Esophagus muscularis mucosa (tissue), 4 donors: ENCODE results near the gene MRFAP1L1. TPM values are rescaled to one million over a fixed set of nuclear protein-coding genes. Genes with fewer than 3 reads are reported as not detected.

ENCODE experiments used
- DNase-seq: peaks from one replicate; pipeline ENCODE4 v3.0.0-alpha.2; 2017; ENCODE audit errors: extremely low spot score
- H3K27ac ChIP-seq, 4 donors: fragments of 200-600 bp; sonication (generic); replicated peaks in 1 of 4; 1 replicate in 3 of 4; 2 replicates in 1 of 4; pipeline ENCODE4 v1.5.1; 2016 to 2019; ENCODE audit warnings: mild to moderate bottlenecking in 1 of 4
- H3K27me3 ChIP-seq, 4 donors: fragments of 200-600 bp; sonication (generic); one replicate each; pipeline versions ENCODE4 v1.5.1 to v1.6.0; 2016 to 2019
- H3K36me3 ChIP-seq, 4 donors: fragments of 200-600 bp; sonication (generic); one replicate each; pipeline ENCODE4 v1.5.1; 2016 to 2019
- H3K4me1 ChIP-seq, 4 donors: fragments of 200-600 bp; sonication (generic); one replicate each; pipeline ENCODE4 v1.5.1; 2016 to 2019
- H3K4me3 ChIP-seq, 4 donors: fragments of 200-600 bp; sonication (generic); 1 replicate in 2 of 4; 2 replicates in 2 of 4; pipeline ENCODE4 v1.5.1; 2016 to 2019; ENCODE audit warnings: mild to moderate bottlenecking in 4 of 4, moderate library complexity in 1 of 4
- H3K9me3 ChIP-seq, 4 donors: fragments of 200-600 bp; sonication (generic); 1 replicate in 3 of 4; 2 replicates in 1 of 4; pipeline ENCODE4 v1.5.1; 2016 to 2019
- CTCF ChIP-seq, 3 experiments: fragments of 200-600 bp in 2 of 3; fragments of 450-650 bp in 1 of 3; sonication (generic) in 2 of 3; IDR thresholded peaks; one replicate each; pipeline ENCODE4 v1.5.1; 2017 to 2019; ENCODE audit warnings: antibody characterized with exemption in 3 of 3, mild to moderate bottlenecking in 2 of 3, moderate library complexity in 1 of 3
- EP300 ChIP-seq: sonication (generic); formaldehyde crosslinking; IDR thresholded peaks from one replicate; pipeline ENCODE4 v1.6.1; 2017; ENCODE audit warnings: antibody characterized with exemption
- POLR2A ChIP-seq: fragments of 450-650 bp; IDR thresholded peaks from one replicate; pipeline ENCODE4 v1.6.1; 2017; ENCODE audit warnings: antibody characterized with exemption, moderate library complexity, mild to moderate bottlenecking, low read depth
- POLR2AphosphoS5 ChIP-seq, 2 donors: sonication (generic); formaldehyde crosslinking; IDR thresholded peaks; one replicate each; pipeline ENCODE4 v1.6.1; 2017; ENCODE audit warnings: antibody characterized with exemption in 2 of 2
- WGBS: methylation state at CpG from one replicate; pipeline ENCODE4 v1.1.5; 2018; 5-methylcytosine and 5-hydroxymethylcytosine counted together
- intact Hi-C: fragments of 100-400 bp; cut with DNase I; formaldehyde crosslinking; loops from one replicate; pipeline ENCODE4 v1.15.1; 2023
- total RNA-seq, 4 donors: library from RNA; depleted of rRNA; stranded (reverse); fragments of >200 nt; gene quantifications; one replicate each; pipeline versions ENCODE4 v1.1.0 to v1.2.1, GENCODE V29; 2016

Gene MRFAP1L1
- total RNA-seq, 4 donors from 2014 or later: 55.2 to 60.0 (median 57.0) TPM

- no peak for TF ChIP-seq CTCF (IDR thresholded peaks at IDR 0.05)
- no peak for TF ChIP-seq EP300
- TF ChIP-seq POLR2AphosphoS5 (IDR thresholded peaks at IDR 0.05): no peak
- TF ChIP-seq POLR2A: no peak
- no peak overlapping the region for H3K4me3 ChIP-seq
- no peak for DNase-seq
- H3K27ac ChIP-seq: no peak overlapping the region
- WGBS: 45% methylated on average over 3 of the region's 3 CpGs
- peaks cover 0 to 42% (median 22%) of the 10 kb centered on the region in 4 donors for H3K36me3 ChIP-seq
- no peaks in the 10 kb centered on the region for H3K9me3 ChIP-seq
- no peaks in the 10 kb centered on the region for H3K27me3 ChIP-seq
- intact Hi-C loops: no loop called here
- H3K4me1 ChIP-seq: peaks cover 48 to 58% (median 53%) of the 10 kb centered on the region in 4 donors
These were observed 5.9 kb downstream of the MRFAP1L1 start for GRCh38 chr4:6703786-6704185.

GRCh38 chr4:6702761-6703160 lies 6.9 kb downstream of the MRFAP1L1 start:
- TF ChIP-seq POLR2A (no peak), EP300 (no peak), POLR2AphosphoS5 (IDR thresholded peaks at IDR 0.05) (no peak), CTCF (IDR thresholded peaks at IDR 0.05) (no peak)
- H3K36me3 ChIP-seq: peaks cover 0 to 39% (median 22%) of the 10 kb centered on the region in 4 donors
- H3K27ac ChIP-seq: no peak overlapping the region
- H3K9me3 ChIP-seq: no peaks in the 10 kb centered on the region
- no peaks in the 10 kb centered on the region for H3K27me3 ChIP-seq
- no peak overlapping the region for H3K4me3 ChIP-seq
- WGBS: 0% methylated on average over 1 of the region's 1 CpG
- intact Hi-C loops: no loop called here
- DNase-seq: no peak
- H3K4me1 ChIP-seq: peaks cover 39 to 48% (median 43%) of the 10 kb centered on the region in 4 donors

GRCh38 chr4:6701371-6701770 lies 8.3 kb downstream of the MRFAP1L1 start:
- H3K27me3 ChIP-seq: no peaks in the 10 kb centered on the region
- peaks cover 27 to 34% (median 31%) of the 10 kb centered on the region in 4 donors for H3K4me1 ChIP-seq
- DNase-seq: no peak
- no peak overlapping the region for H3K4me3 ChIP-seq
- intact Hi-C loops: no loop called here
- peaks cover 0 to 30% (median 19%) of the 10 kb centered on the region in 4 donors for H3K36me3 ChIP-seq
- H3K27ac ChIP-seq: no peak overlapping the region
- H3K9me3 ChIP-seq: no peaks in the 10 kb centered on the region
- WGBS: 80% methylated on average over 13 of the region's 13 CpGs
- TF ChIP-seq CTCF (IDR thresholded peaks at IDR 0.05) (peak in 1 of 3 experiments; percentile 18), POLR2A (no peak)

- intact Hi-C loops: no loop called here
- no peaks in the 10 kb centered on the region for H3K27me3 ChIP-seq
- WGBS: 100% methylated on average over 1 of the region's 1 CpG
- H3K9me3 ChIP-seq: no peaks in the 10 kb centered on the region
- H3K4me3 ChIP-seq: no peak overlapping the region
- peaks cover 14 to 23% (median 19%) of the 10 kb centered on the region in 4 donors for H3K4me1 ChIP-seq
- DNase-seq: no peak
- no peak for TF ChIP-seq POLR2AphosphoS5 (IDR thresholded peaks at IDR 0.05)
- H3K27ac ChIP-seq: no peak overlapping the region
- peaks cover 0 to 31% (median 18%) of the 10 kb centered on the region in 4 donors for H3K36me3 ChIP-seq
These were observed 9.8 kb downstream of the MRFAP1L1 start for GRCh38 chr4:6699903-6700302.

GRCh38 chr4:6699388-6699787 lies 10.3 kb downstream of the MRFAP1L1 start:
- Histone ChIP-seq H3K36me3 (peaks cover 0 to 31% (median 18%) of the 10 kb centered on the region in 4 donors), H3K4me1 (peaks cover 10 to 24% (median 15%) of the 10 kb centered on the region in 4 donors), H3K27ac (no peak overlapping the region), H3K4me3 (no peak overlapping the region), H3K9me3 (no peaks in the 10 kb centered on the region), H3K27me3 (no peaks in the 10 kb centered on the region)
- intact Hi-C loops: no loop called here
- DNase-seq: no peak
- 86% methylated on average over 5 of the region's 5 CpGs for WGBS
- TF ChIP-seq POLR2AphosphoS5 (IDR thresholded peaks at IDR 0.05) (no peak), EP300 (no peak), CTCF (IDR thresholded peaks at IDR 0.05) (no peak), POLR2A (no peak)
